PC-9 (cell line): ENCODE results near the gene RHCE. TPM values are rescaled to one million over a fixed set of nuclear protein-coding genes. Genes with fewer than 3 reads are reported as not detected.

Source experiments
- BruUV-seq: library from RNA; stranded (reverse); fragments of 400-500 nt; replicated peaks from 2 replicates; lab custom pipeline; 2021; lab: Mats Ljungman, UMichigan
- CTCF ChIA-PET: fragments of 300-600 bp; sonication (Branson Sonifier 250); formaldehyde crosslinking; loops from one replicate; lab custom pipeline; 2022; ENCODE audit warnings: antibody characterized with exemption; lab: Charles Lee
- POLR2A ChIA-PET: fragments of 300-600 bp; sonication (Branson Sonifier 250); formaldehyde crosslinking; loops from one replicate; lab custom pipeline; 2022; ENCODE audit warnings: antibody characterized with exemption; ENCODE audit not compliant: unreplicated experiment; lab: Charles Lee
- DNase-seq, 2 experiments: peaks; one replicate each; pipeline versions ENCODE4 v3.0.0 to v3.0.0-alpha.2; 2015 to 2022; ENCODE audit warnings: mixed read lengths in 1 of 2
- H2AFZ ChIP-seq: fragments of 200-600 bp; sonication (generic); 2 replicates; pipeline ENCODE4 v1.8.1; 2017; ENCODE audit warnings: antibody characterized with exemption
- H3F3A ChIP-seq: fragments of 200-600 bp; sonication (generic); 2 replicates; pipeline ENCODE4 v1.8.1; 2017; ENCODE audit warnings: antibody characterized with exemption, mild to moderate bottlenecking, low read depth; ENCODE audit not compliant: insufficient read depth
- H3K27ac ChIP-seq: fragments of 200-600 bp; sonication (generic); 2 replicates; pipeline ENCODE4 v1.6.1; 2016; ENCODE audit warnings: mixed run types
- H3K27me3 ChIP-seq: fragments of 200-600 bp; sonication (generic); 2 replicates; pipeline ENCODE4 v1.6.1; 2016; ENCODE audit warnings: low read depth, mixed run types; ENCODE audit not compliant: insufficient read depth
- H3K36me3 ChIP-seq: fragments of 200-600 bp; sonication (generic); 2 replicates; pipeline ENCODE4 v1.6.1; 2016; ENCODE audit warnings: low read depth, mixed run types
- H3K4me1 ChIP-seq: fragments of 200-600 bp; sonication (generic); replicated peaks from 2 replicates; pipeline ENCODE4 v1.6.1; 2016; ENCODE audit warnings: mixed run types; ENCODE audit not compliant: insufficient read depth
- H3K4me2 ChIP-seq: fragments of 200-600 bp; sonication (generic); 2 replicates; pipeline ENCODE4 v1.6.1; 2017; ENCODE audit warnings: mixed run types
- H3K4me3 ChIP-seq: fragments of 200-600 bp; sonication (generic); 2 replicates; pipeline ENCODE4 v1.6.1; 2016; ENCODE audit warnings: mixed run types
- H3K79me2 ChIP-seq: fragments of 200-600 bp; sonication (generic); 2 replicates; pipeline ENCODE4 v1.6.1; 2017; ENCODE audit warnings: low read depth, mixed run types
- H3K9me2 ChIP-seq: fragments of 200-600 bp; sonication (generic); 2 replicates; pipeline ENCODE4 v1.8.1; 2017; ENCODE audit warnings: mild to moderate bottlenecking; ENCODE audit not compliant: insufficient read depth
- H3K9me3 ChIP-seq: fragments of 200-600 bp; sonication (generic); 2 replicates; pipeline ENCODE4 v1.8.1; 2016; ENCODE audit warnings: low read depth; ENCODE audit not compliant: insufficient read depth
- H4K20me1 ChIP-seq: fragments of 200-600 bp; sonication (generic); 2 replicates; pipeline ENCODE4 v1.8.1; 2017; ENCODE audit not compliant: insufficient read depth
- EZH2 ChIP-seq: fragments of 200-600 bp; sonication (generic); IDR thresholded peaks from 2 replicates; pipeline ENCODE4 v1.8.0; 2017; ENCODE audit warnings: antibody characterized with exemption, low read depth
- intact Hi-C: fragments of 100-400 bp; cut with micrococcal nuclease; formaldehyde crosslinking; loops from one replicate; pipeline ENCODE4 v1.10.0; 2022; ENCODE audit not compliant: unreplicated experiment
- total RNA-seq: library from RNA; stranded (reverse); gene quantifications from 2 replicates; pipeline ENCODE4 v1.2.3, GENCODE V29; 2021
- TF ChIP-seq, protein P1 (sequence below): fragments of 200-600 bp; sonication (generic); conservative IDR thresholded peaks from 2 replicates; pipeline ENCODE4 v1.6.1; 2017; ENCODE audit warnings: mixed run types, antibody characterized with exemption, mild to moderate bottlenecking, moderate library complexity

The RHCE gene
- total RNA-seq, 1 experiment from 2014 or later, result 0.22 TPM

DNA sequence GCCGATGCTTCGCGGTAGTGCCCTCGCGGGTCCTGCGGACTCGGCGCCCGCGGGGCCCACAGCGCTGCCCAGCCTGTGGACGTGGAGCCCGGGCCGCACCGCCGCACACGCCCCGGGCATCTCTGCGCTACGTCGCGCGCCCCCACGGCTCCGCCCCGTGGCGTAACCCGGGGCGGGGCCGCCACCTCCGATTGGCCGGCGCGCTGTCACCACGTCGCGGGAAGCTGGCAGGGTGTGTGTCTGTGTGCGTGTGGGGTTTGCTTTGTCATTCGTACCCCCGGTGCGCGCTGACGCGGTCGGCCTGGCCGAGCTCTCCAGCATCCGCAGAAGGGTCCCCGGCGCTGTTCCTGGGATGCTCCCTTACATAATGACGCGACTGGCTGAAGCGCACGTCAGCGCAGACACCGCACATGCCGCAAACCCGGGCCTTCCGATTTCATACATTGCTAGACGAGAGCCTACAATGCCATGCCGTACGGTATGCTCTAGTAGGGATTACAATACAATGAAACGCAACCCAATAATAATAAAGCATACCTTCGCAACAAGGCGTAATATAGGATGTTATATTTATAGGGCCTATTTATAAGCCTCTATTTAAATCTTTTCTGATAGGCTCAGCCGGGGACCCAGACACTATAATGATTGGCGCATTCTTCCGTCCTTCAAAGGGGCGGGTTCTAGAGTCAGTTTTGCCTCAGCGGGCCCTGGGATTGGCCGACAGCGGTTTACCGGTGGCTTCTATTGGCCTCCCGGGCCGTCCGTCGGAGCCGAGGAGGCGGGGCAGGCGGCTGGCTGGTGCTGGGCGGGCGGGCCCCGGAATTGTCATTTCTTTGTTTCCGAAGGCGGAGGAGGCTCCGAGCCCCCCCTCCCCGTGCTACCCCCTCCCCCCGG lies 9.7 kb upstream of the RHCE start, which contains the start of gene MACO1:
MACO1 (plus strand) TSS at position 825 of the 894 bp plus-strand sequence. CDS start 202 bp downstream, outside the sequence.
- BruUV-seq, result no TSS peak
- Histone ChIP-seq H3K4me2 (peak within 1 kb of the TSS; percentile 87), H3K36me3 (no peaks in the 10 kb centered on the region), H3F3A (0 out of 2 replicates have a peak, but pooled peaks cover 13% of the 10 kb centered on the region), H2AFZ (peak within 1 kb of the TSS; percentile 90), H3K4me1 (peaks cover 27% of the 10 kb centered on the region), H4K20me1 (no peaks in the 10 kb centered on the region), H3K9me2 (no peaks in the 10 kb centered on the region), H3K79me2 (peaks cover 19% of the 10 kb centered on the region), H3K27me3 (no peaks in the 10 kb centered on the region), H3K4me3 (peak within 1 kb of the TSS; percentile 85), H3K27ac (no peak within 1 kb of the TSS), H3K9me3 (no peaks in the 10 kb centered on the region)
- ChIA-PET POLR2A (interaction anchor here (0.6 kb wide), 1 partner anchor 108 kb away, joined by 3 read pairs; no protein-coding TSS in a partner anchor), CTCF (no interaction called here)
- peak; percentile 77 to 96 for DNase-seq
- intact Hi-C loops, result no loop called here
- TF ChIP-seq, protein P1, sequence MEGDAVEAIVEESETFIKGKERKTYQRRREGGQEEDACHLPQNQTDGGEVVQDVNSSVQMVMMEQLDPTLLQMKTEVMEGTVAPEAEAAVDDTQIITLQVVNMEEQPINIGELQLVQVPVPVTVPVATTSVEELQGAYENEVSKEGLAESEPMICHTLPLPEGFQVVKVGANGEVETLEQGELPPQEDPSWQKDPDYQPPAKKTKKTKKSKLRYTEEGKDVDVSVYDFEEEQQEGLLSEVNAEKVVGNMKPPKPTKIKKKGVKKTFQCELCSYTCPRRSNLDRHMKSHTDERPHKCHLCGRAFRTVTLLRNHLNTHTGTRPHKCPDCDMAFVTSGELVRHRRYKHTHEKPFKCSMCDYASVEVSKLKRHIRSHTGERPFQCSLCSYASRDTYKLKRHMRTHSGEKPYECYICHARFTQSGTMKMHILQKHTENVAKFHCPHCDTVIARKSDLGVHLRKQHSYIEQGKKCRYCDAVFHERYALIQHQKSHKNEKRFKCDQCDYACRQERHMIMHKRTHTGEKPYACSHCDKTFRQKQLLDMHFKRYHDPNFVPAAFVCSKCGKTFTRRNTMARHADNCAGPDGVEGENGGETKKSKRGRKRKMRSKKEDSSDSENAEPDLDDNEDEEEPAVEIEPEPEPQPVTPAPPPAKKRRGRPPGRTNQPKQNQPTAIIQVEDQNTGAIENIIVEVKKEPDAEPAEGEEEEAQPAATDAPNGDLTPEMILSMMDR, result no peak
- no peak for TF ChIP-seq EZH2

GRCh38 chr1:25428475-25429166 lies 8.0 kb upstream of the RHCE start:
- Histone ChIP-seq H3F3A (peaks cover 22% of the 10 kb centered on the region; the same call in 1 of the 2 replicates), H3K79me2 (peaks cover 19% of the 10 kb centered on the region), H3K36me3 (no peaks in the 10 kb centered on the region), H4K20me1 (no peaks in the 10 kb centered on the region), H3K4me1 (peaks cover 31% of the 10 kb centered on the region), H3K27ac (no peak overlapping the region), H3K4me3 (no peak overlapping the region), H3K9me3 (no peaks in the 10 kb centered on the region), H3K4me2 (no peak overlapping the region), H3K9me2 (no peaks in the 10 kb centered on the region), H2AFZ (no peak overlapping the region), H3K27me3 (no peaks in the 10 kb centered on the region)
- ChIA-PET POLR2A (no interaction called here), CTCF (interaction anchor here (0.6 to 0.7 kb wide), 2 partner anchors 13 to 51 kb away, joined by 4 to 7 read pairs; no protein-coding TSS in a partner anchor)
- no TSS peak for BruUV-seq
- intact Hi-C loops, result no loop called here
- DNase-seq, result no peak
- no peak for TF ChIP-seq EZH2
- TF ChIP-seq, protein P1, result no peak

GRCh38 chr1:25427696-25428095 lies 7.1 kb upstream of the RHCE start:
- Histone ChIP-seq H3K9me3 (no peaks in the 10 kb centered on the region), H3K27me3 (no peaks in the 10 kb centered on the region), H3F3A (peaks cover 22% of the 10 kb centered on the region; the same call in 1 of the 2 replicates), H3K36me3 (no peaks in the 10 kb centered on the region), H3K27ac (no peak overlapping the region), H3K4me2 (no peak overlapping the region), H3K4me1 (peaks cover 31% of the 10 kb centered on the region), H4K20me1 (no peaks in the 10 kb centered on the region), H2AFZ (no peak overlapping the region), H3K9me2 (no peaks in the 10 kb centered on the region), H3K79me2 (peaks cover 11% of the 10 kb centered on the region; the same call in 1 of the 2 replicates), H3K4me3 (no peak overlapping the region)
- no peak for DNase-seq
- intact Hi-C loops, result no loop called here
- TF ChIP-seq, protein P1, result no peak
- no peak for TF ChIP-seq EZH2
- ChIA-PET POLR2A (interaction anchor here (0.6 kb wide), 1 partner anchor 178 kb away, joined by 7 read pairs; no protein-coding TSS in a partner anchor), CTCF (no interaction called here)
- BruUV-seq, result no TSS peak
